Transverse colon (tissue), 4 donors: ENCODE measurements around the gene TRMT2A. TPM values are rescaled to one million over a fixed set of nuclear protein-coding genes. Genes with fewer than 3 reads are reported as not detected.

Experiments
- DNase-seq: peaks from one replicate; pipeline ENCODE4 v3.0.0-alpha.2; 2019
- H3K27ac ChIP-seq, 4 donors: fragments of 200-600 bp; sonication (generic); 2 replicates each; pipeline ENCODE4 v1.5.1; 2016 to 2018; ENCODE audit warnings: inconsistent platforms in 4 of 4
- H3K27me3 ChIP-seq: fragments of 200-600 bp; sonication (generic); 2 replicates; pipeline ENCODE4 v1.5.1; 2017; ENCODE audit warnings: inconsistent platforms
- H3K36me3 ChIP-seq, 4 donors: fragments of 200-600 bp; sonication (generic); 2 replicates each; pipeline ENCODE4 v1.5.1; 2017 to 2019; ENCODE audit warnings: inconsistent platforms in 4 of 4
- H3K4me1 ChIP-seq, 4 donors: fragments of 200-600 bp; sonication (generic); 2 replicates each; pipeline ENCODE4 v1.5.1; 2017 to 2020; ENCODE audit warnings: inconsistent platforms in 4 of 4
- H3K4me3 ChIP-seq, 4 donors: fragments of 200-600 bp; sonication (generic); 1 replicate in 1 of 4; 2 replicates in 3 of 4; pipeline versions ENCODE4 v1.5.1 to v1.6.1; 2017 to 2019; ENCODE audit warnings: inconsistent platforms in 4 of 4
- H3K9me3 ChIP-seq, 2 donors: fragments of 200-600 bp; sonication (generic); 2 replicates each; pipeline ENCODE4 v1.5.1; 2017 to 2019; ENCODE audit warnings: inconsistent platforms in 2 of 2
- EP300 ChIP-seq: sonication (generic); formaldehyde crosslinking; IDR thresholded peaks from one replicate; pipeline ENCODE4 v1.6.1; 2017; ENCODE audit warnings: antibody characterized with exemption, low read depth
- POLR2A ChIP-seq: fragments of 450-650 bp; IDR thresholded peaks from one replicate; pipeline ENCODE4 v1.6.1; 2016; ENCODE audit warnings: antibody characterized with exemption, mild to moderate bottlenecking, moderate library complexity
- POLR2AphosphoS5 ChIP-seq, 3 donors: sonication (generic); formaldehyde crosslinking; IDR thresholded peaks; one replicate each; pipeline ENCODE4 v1.6.1; 2016; ENCODE audit warnings: antibody characterized with exemption in 3 of 3
- WGBS, 2 donors: methylation state at CpG; one replicate each; pipeline ENCODE4 v1.1.5; 2018; ENCODE audit warnings: low coverage in 1 of 2; 5-methylcytosine and 5-hydroxymethylcytosine counted together
- in situ Hi-C, 4 donors: fragments of 200-750 bp; cut with MboI; loops; one replicate each; pipeline versions ENCODE4 v1.15.0 to v1.15.1; 2017; ENCODE audit warnings: low sequenced_read_pairs in 3 of 4, low pct_ligation_motif_present in 1 of 4, low pct_unique_long_range_greater_than_20kb in 1 of 4
- intact Hi-C: fragments of 100-400 bp; cut with DNase I; formaldehyde crosslinking; loops from one replicate; pipeline ENCODE4 v1.15.1; 2023; ENCODE audit warnings: low total_unique reads
- total RNA-seq, 4 donors: library from RNA; depleted of rRNA; stranded (reverse); fragments of >200 nt; gene quantifications; one replicate each; pipeline ENCODE4 v1.1.0, GENCODE V29; 2016
- TF ChIP-seq, protein P1 (sequence below), 5 experiments: fragments of 200-600 bp in 3 of 5; fragments of 450-650 bp in 2 of 5; sonication (generic) in 3 of 5; IDR thresholded peaks; 1 replicate in 2 of 5; 2 replicates in 3 of 5; pipeline ENCODE4 v1.5.1; 2016 to 2017; ENCODE audit warnings: antibody characterized with exemption in 5 of 5, inconsistent platforms in 3 of 5, mild to moderate bottlenecking in 2 of 5, moderate library complexity in 1 of 5

TRMT2A gene
- total RNA-seq, 4 donors from 2014 or later, result 38.6 to 77.4 (median 46.5) TPM

DNA sequence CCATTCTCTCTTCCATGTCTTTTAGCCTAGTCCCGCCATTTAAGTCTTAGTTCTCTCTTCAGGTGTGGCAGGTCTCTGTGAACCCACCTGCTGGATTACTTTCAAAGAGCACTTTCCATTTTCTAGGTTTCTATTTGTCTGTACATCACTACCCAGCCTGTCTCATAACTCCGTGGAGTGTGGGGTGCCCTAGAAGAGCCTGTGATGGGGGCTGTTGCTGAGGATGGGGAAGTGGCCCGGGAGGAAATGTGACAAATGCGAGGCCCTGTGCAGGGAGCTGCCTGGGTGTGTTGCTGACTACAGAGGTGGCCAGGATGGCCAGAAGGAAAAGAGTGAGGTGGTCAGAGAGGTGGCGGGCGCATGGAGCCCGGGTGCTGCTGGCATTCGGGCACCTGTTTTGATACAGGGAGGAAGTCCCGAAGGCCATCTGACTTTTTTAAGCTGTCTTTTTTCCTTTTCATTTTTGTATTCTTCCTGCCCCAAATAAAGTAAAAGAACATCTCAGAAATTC lies 26.2 kb downstream of the TRMT2A start:
- 63 to 88% methylated on average over 2 to 9 of the region's 9 CpGs for WGBS, 2 donors
- in situ Hi-C loops, result no loop called here
- Histone ChIP-seq H3K27me3 (no peaks in the 10 kb centered on the region), H3K27ac (no peak overlapping the region), H3K9me3 (no peaks in the 10 kb centered on the region), H3K4me1 (no peaks in the 10 kb centered on the region), H3K4me3 (no peak overlapping the region), H3K36me3 (peaks cover 0 to 95% (median 22%) of the 10 kb centered on the region in 4 donors)
- no peak for DNase-seq
- intact Hi-C loops, result no loop called here
- TF ChIP-seq EP300 (no peak), POLR2A (no peak), POLR2AphosphoS5 (IDR thresholded peaks at IDR 0.05) (no peak)
- TF ChIP-seq, protein P1, sequence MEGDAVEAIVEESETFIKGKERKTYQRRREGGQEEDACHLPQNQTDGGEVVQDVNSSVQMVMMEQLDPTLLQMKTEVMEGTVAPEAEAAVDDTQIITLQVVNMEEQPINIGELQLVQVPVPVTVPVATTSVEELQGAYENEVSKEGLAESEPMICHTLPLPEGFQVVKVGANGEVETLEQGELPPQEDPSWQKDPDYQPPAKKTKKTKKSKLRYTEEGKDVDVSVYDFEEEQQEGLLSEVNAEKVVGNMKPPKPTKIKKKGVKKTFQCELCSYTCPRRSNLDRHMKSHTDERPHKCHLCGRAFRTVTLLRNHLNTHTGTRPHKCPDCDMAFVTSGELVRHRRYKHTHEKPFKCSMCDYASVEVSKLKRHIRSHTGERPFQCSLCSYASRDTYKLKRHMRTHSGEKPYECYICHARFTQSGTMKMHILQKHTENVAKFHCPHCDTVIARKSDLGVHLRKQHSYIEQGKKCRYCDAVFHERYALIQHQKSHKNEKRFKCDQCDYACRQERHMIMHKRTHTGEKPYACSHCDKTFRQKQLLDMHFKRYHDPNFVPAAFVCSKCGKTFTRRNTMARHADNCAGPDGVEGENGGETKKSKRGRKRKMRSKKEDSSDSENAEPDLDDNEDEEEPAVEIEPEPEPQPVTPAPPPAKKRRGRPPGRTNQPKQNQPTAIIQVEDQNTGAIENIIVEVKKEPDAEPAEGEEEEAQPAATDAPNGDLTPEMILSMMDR (IDR thresholded peaks at IDR 0.05), result no peak

DNA sequence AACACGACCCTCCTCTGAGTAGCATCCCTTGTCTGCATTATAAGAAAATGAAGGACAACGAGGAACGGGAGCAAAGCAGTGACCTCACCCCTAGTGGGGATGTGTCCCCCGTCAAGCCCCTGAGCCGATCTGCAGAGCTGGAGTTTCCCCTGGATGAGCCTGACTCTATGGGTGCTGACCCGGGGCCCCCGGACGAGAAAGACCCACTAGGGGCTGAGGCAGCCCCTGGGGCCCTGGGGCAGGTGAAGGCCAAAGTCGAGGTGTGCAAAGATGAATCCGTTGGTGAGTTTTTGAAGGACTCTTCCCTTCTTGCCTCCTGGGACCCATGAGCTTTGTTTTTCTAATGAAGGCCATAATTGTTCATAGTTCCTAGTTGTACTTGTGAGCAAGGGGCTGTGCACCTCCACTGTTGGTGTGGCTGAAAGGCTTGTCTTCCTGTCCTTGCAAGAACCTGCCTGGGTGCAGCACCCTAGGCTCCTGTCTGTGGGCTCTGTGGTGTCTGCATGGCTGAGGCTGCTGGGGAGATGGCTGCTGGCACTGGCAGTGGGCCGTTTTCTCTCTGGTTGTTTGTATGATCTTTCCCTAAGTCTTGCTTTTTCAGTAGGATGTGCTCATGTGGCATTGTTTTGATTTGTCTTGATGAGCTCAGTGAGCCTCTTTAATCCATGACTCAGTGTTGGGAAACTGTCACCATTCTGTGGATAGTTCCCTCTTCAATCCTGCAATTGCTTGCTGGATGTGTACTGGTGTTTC lies 26.9 kb downstream of the TRMT2A start:
- intact Hi-C loops (no loop called here), in situ Hi-C loops (no loop called here)
- Histone ChIP-seq H3K27me3 (no peaks in the 10 kb centered on the region), H3K4me1 (peaks cover 0 to under 1% (median 0%) of the 10 kb centered on the region in 4 donors), H3K36me3 (peaks cover 0 to 91% (median 20%) of the 10 kb centered on the region in 4 donors), H3K4me3 (no peak overlapping the region), H3K27ac (no peak overlapping the region), H3K9me3 (no peaks in the 10 kb centered on the region)
- DNase-seq, result no peak
- TF ChIP-seq, protein P1 (IDR thresholded peaks at IDR 0.05), result no peak
- TF ChIP-seq POLR2AphosphoS5 (IDR thresholded peaks at IDR 0.05) (no peak), POLR2A (no peak), EP300 (no peak)
- 80 to 88% methylated on average over 1 to 11 of the region's 11 CpGs for WGBS, 2 donors

DNA sequence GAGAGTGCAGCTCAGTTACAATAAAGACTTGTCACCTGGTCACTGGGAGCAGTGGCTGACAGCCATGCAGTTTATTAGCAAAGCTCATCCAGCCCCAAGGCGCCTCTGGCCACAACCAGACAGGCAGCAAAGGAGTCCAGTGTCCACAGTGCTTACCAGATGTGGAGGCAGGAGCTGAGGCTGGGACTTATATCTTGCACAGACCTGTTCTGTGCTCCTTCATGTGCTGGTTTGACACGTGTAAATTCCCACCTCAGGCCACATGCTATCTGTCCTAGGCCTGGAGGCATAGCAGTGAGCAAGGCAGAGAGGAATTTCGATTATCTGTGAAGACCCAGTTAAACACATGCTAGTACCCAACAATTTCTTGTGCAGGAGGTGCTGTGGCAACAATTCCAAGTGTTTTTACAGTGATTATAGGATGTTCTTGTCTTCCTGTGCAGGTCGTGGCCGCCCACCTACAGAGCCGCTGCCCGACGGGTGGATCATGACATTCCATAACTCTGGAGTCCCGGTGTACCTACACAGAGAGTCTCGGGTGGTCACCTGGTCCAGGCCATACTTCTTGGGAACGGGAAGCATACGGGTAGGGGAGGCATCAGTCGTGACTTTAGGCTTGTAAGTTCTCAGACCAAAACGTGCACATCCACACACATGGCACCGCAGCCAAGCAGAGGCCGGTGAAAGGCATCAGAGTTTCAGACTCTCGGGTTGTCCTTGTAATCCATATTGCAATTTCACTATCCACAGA lies 27.6 kb downstream of the TRMT2A start:
- H3K9me3 ChIP-seq, result no peaks in the 10 kb centered on the region
- TF ChIP-seq, protein P1 (IDR thresholded peaks at IDR 0.05), result no peak
- TF ChIP-seq POLR2A (no peak), POLR2AphosphoS5 (IDR thresholded peaks at IDR 0.05) (no peak), EP300 (no peak)
- no peak for DNase-seq
- intact Hi-C loops (no loop called here), in situ Hi-C loops (no loop called here)
- 94% methylated on average over 17 of the region's 17 CpGs; no CpG with 5 or more reads in 1 of the 2 donors for WGBS, 2 donors
- peaks cover 0 to 8% (median under 1%) of the 10 kb centered on the region in 4 donors for H3K4me1 ChIP-seq
- H3K4me3 ChIP-seq, result no peak overlapping the region
- peaks cover 0 to 85% (median 20%) of the 10 kb centered on the region in 4 donors for H3K36me3 ChIP-seq
- H3K27ac ChIP-seq, result no peak overlapping the region
- H3K27me3 ChIP-seq, result no peaks in the 10 kb centered on the region

DNA sequence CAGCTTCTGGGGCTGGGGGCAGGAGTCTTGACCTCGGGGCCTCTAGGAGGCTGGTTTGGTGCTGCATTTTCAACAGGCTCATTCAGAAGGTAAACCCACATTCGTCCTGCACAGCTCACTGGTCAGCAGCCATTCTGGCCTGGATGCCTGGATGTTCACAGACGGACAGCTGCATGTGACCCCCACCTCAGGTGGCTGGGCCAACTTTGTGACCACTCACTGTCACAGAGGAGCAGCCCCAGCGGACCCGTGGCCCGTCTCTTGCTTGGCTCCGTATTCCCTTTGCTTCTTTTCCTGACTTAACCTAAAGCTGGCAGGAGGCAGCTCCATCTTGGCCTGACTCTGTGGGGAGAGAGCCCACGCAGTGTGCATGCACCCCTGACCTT lies 28.8 kb downstream of the TRMT2A start:
- intact Hi-C loops, result no loop called here
- WGBS, 2 donors, result 85 to 93% methylated on average over 3 to 8 of the region's 8 CpGs
- Histone ChIP-seq H3K27ac (no peak overlapping the region), H3K4me3 (no peak overlapping the region), H3K36me3 (peaks cover 0 to 74% (median 19%) of the 10 kb centered on the region in 4 donors), H3K4me1 (peaks cover 2 to 19% (median 7%) of the 10 kb centered on the region in 4 donors), H3K9me3 (no peaks in the 10 kb centered on the region), H3K27me3 (no peaks in the 10 kb centered on the region)
- TF ChIP-seq, protein P1 (IDR thresholded peaks at IDR 0.05), result no peak
- TF ChIP-seq POLR2AphosphoS5 (IDR thresholded peaks at IDR 0.05) (no peak), EP300 (no peak), POLR2A (no peak)
- in situ Hi-C loops, result no loop called here
- DNase-seq, result no peak
